Small intestine (tissue), 7 donors: ENCODE measurements around the gene PNLIPRP2. TPM values are rescaled to one million over a fixed set of nuclear protein-coding genes. Genes with fewer than 3 reads are reported as not detected.

ENCODE experiments used
- DNase-seq, 2 donors: peaks; one replicate each; pipeline versions ENCODE4 v3.0.0 to v3.0.0-alpha.2; 2013
- FAIRE-seq: peaks from 2 replicates; lab custom pipeline; 2012; peaks lifted over from hg19 to GRCh38; lab: Jason Lieb, UNC
- H3K27ac ChIP-seq, 3 donors: one replicate each; pipeline ENCODE4 v1.5.1; 2013; ENCODE audit warnings: low read length in 2 of 3, mild to moderate bottlenecking in 2 of 3, control low read depth in 1 of 3, inconsistent platforms in 1 of 3, low read depth in 1 of 3, moderate library complexity in 1 of 3
- H3K27me3 ChIP-seq, 3 donors: one replicate each; pipeline ENCODE4 v1.6.1; 2013; ENCODE audit warnings: low read length in 3 of 3, inconsistent platforms in 1 of 3; ENCODE audit not compliant: control insufficient read depth in 3 of 3, insufficient read depth in 3 of 3
- H3K36me3 ChIP-seq, 3 donors: one replicate each; pipeline ENCODE4 v1.6.1; 2013; ENCODE audit warnings: low read length in 3 of 3, inconsistent platforms in 1 of 3, low read depth in 1 of 3, mild to moderate bottlenecking in 1 of 3, moderate library complexity in 1 of 3; ENCODE audit not compliant: control insufficient read depth in 3 of 3, insufficient read depth in 2 of 3
- H3K4me1 ChIP-seq, 3 donors: one replicate each; pipeline ENCODE4 v1.6.1; 2013; ENCODE audit warnings: low read length in 2 of 3, inconsistent platforms in 1 of 3, low read depth in 1 of 3, mild to moderate bottlenecking in 1 of 3, moderate library complexity in 1 of 3; ENCODE audit not compliant: control insufficient read depth in 3 of 3, insufficient read depth in 2 of 3
- H3K4me3 ChIP-seq, 3 donors: one replicate each; pipeline ENCODE4 v1.5.1; 2013; ENCODE audit warnings: low read length in 3 of 3, control low read depth in 1 of 3, inconsistent platforms in 1 of 3, low read depth in 1 of 3, mild to moderate bottlenecking in 1 of 3, moderate library complexity in 1 of 3
- H3K9me3 ChIP-seq, 2 donors: one replicate each; pipeline ENCODE4 v1.6.1; 2013; ENCODE audit warnings: low read depth in 1 of 2, low read length in 1 of 2; ENCODE audit not compliant: control insufficient read depth in 2 of 2, insufficient read depth in 1 of 2
- WGBS, 3 donors: extraction: QIAGEN DNeasy Blood & Tissue Kit; methylation state at CpG; one replicate each; pipeline ENCODE4 v1.1.7; 2013; 5-methylcytosine and 5-hydroxymethylcytosine counted together
- polyA plus RNA-seq, 4 donors: library from polyadenylated mRNA; stranded (reverse) in 3 of 4; unstranded in 1 of 4; fragments of 200-250 nt in 3 of 4; fragments of 120-200 nt in 1 of 4; gene quantifications; one replicate each; pipeline versions ENCODE4 v1.2.1 to v1.2.3, GENCODE V29; 2013
- donor health status: healthy with polysubstance abuse.
- donor health status: control.
- donor health status: control.
- donor health status: Bipolar disorder and iron deficiency.
- donor health status: healthy.

PNLIPRP2 gene
- polyA plus RNA-seq, 4 donors, result 13.4 to 92.8 (median 52.7) TPM

GRCh38 chr10:116653885-116654284 is 33.1 kb downstream of the PNLIPRP2 start:
- H3K9me3 ChIP-seq, result peaks cover 0 to under 1% of the 10 kb centered on the region in 2 donors
- no peaks in the 10 kb centered on the region for H3K27me3 ChIP-seq
- H3K4me1 ChIP-seq, result no peaks in the 10 kb centered on the region
- H3K4me3 ChIP-seq, result no peak overlapping the region
- H3K36me3 ChIP-seq, result peaks cover 0 to 4% (median 2%) of the 10 kb centered on the region in 3 donors
- WGBS, 3 donors, result 70 to 83% (median 79%) methylated on average over 1 of the region's 1 CpG
- FAIRE-seq (no peak), DNase-seq (no peak)
- no peak overlapping the region for H3K27ac ChIP-seq

- FAIRE-seq (no peak), DNase-seq (no peak)
- Histone ChIP-seq H3K36me3 (peaks cover 0 to 4% (median 2%) of the 10 kb centered on the region in 3 donors), H3K27ac (no peak overlapping the region), H3K4me3 (no peak overlapping the region), H3K27me3 (no peaks in the 10 kb centered on the region), H3K9me3 (no peaks in the 10 kb centered on the region), H3K4me1 (no peaks in the 10 kb centered on the region)
- WGBS, 3 donors, result 57 to 71% (median 70%) methylated on average over 4 of the region's 4 CpGs
These were observed 34.1 kb downstream of the PNLIPRP2 start for GRCh38 chr10:116654816-116655215.

- FAIRE-seq, result no peak
- H3K27ac ChIP-seq, result no peak overlapping the region
These were observed 34.8 kb downstream of the PNLIPRP2 start for GRCh38 chr10:116655568-116655967.

GRCh38 chr10:116656044-116656443 is 35.3 kb downstream of the PNLIPRP2 start:
- no peak overlapping the region for H3K4me3 ChIP-seq
- no peaks in the 10 kb centered on the region for H3K27me3 ChIP-seq
- FAIRE-seq (no peak), DNase-seq (no peak)
- H3K4me1 ChIP-seq, result no peaks in the 10 kb centered on the region
- WGBS, 3 donors, result 84 to 89% (median 85%) methylated on average over 4 of the region's 4 CpGs
- no peaks in the 10 kb centered on the region for H3K9me3 ChIP-seq
- peaks cover 0 to 4% (median 2%) of the 10 kb centered on the region in 3 donors for H3K36me3 ChIP-seq
- H3K27ac ChIP-seq, result no peak overlapping the region

More at GRCh38 chr10:116655568-116655967, 34.8 kb downstream of the PNLIPRP2 start:
- no peak overlapping the region for H3K4me3 ChIP-seq
- no peaks in the 10 kb centered on the region for H3K27me3 ChIP-seq
- peaks cover 0 to 4% (median 2%) of the 10 kb centered on the region in 3 donors for H3K36me3 ChIP-seq
- WGBS, 3 donors, result 90 to 96% (median 96%) methylated on average over 2 of the region's 2 CpGs
- H3K9me3 ChIP-seq, result no peaks in the 10 kb centered on the region
- no peaks in the 10 kb centered on the region for H3K4me1 ChIP-seq
- no peak for DNase-seq

- DNase-seq, result no peak
- H3K9me3 ChIP-seq, result no peaks in the 10 kb centered on the region
- FAIRE-seq, result no peak
- WGBS, 3 donors, result 82 to 91% (median 87%) methylated on average over 5 of the region's 5 CpGs
- no peaks in the 10 kb centered on the region for H3K4me1 ChIP-seq
- H3K4me3 ChIP-seq, result no peak overlapping the region
- H3K27me3 ChIP-seq, result no peaks in the 10 kb centered on the region
- H3K27ac ChIP-seq, result no peak overlapping the region
- peaks cover 0 to 4% (median 2%) of the 10 kb centered on the region in 3 donors for H3K36me3 ChIP-seq
These were observed 37.3 kb downstream of the PNLIPRP2 start for GRCh38 chr10:116657863-116658551.

- Histone ChIP-seq H3K4me1 (no peaks in the 10 kb centered on the region), H3K27ac (no peak overlapping the region), H3K36me3 (peaks cover 2 to 9% (median 2%) of the 10 kb centered on the region in 3 donors), H3K27me3 (no peaks in the 10 kb centered on the region), H3K4me3 (no peak overlapping the region), H3K9me3 (no peaks in the 10 kb centered on the region)
- FAIRE-seq (no peak), DNase-seq (no peak)
- WGBS, 3 donors, result 72 to 78% (median 75%) methylated on average over 10 of the region's 10 CpGs
These were observed 38.4 kb downstream of the PNLIPRP2 start for GRCh38 chr10:116659049-116659670.

GRCh38 chr10:116660860-116661259 is 40.1 kb downstream of the PNLIPRP2 start:
- Histone ChIP-seq H3K4me1 (no peaks in the 10 kb centered on the region), H3K27me3 (no peaks in the 10 kb centered on the region), H3K9me3 (no peaks in the 10 kb centered on the region), H3K36me3 (peaks cover 0 to 11% (median 2%) of the 10 kb centered on the region in 3 donors), H3K27ac (no peak overlapping the region), H3K4me3 (no peak overlapping the region)
- FAIRE-seq (no peak), DNase-seq (no peak)
- 37 to 49% (median 39%) methylated on average over 5 of the region's 5 CpGs for WGBS, 3 donors

GRCh38 chr10:116663342-116663741 is 42.6 kb downstream of the PNLIPRP2 start:
- Histone ChIP-seq H3K4me1 (no peaks in the 10 kb centered on the region), H3K9me3 (peaks cover 0 to 3% of the 10 kb centered on the region in 2 donors), H3K27me3 (no peaks in the 10 kb centered on the region), H3K4me3 (no peak overlapping the region), H3K36me3 (peaks cover 0 to 14% (median 0%) of the 10 kb centered on the region in 3 donors), H3K27ac (no peak overlapping the region)
- 88 to 93% (median 91%) methylated on average over 7 of the region's 7 CpGs for WGBS, 3 donors
- no peak for FAIRE-seq
- no peak for DNase-seq
